H9 (cell line): ENCODE results near the gene CDH6. TPM values are rescaled to one million over a fixed set of nuclear protein-coding genes. Genes with fewer than 3 reads are reported as not detected.

Source experiments
- DNase-seq: peaks from one replicate; pipeline ENCODE4 v3.0.0-alpha.2; 2017
- H2AFZ ChIP-seq: one replicate; pipeline ENCODE4 v1.6.1; 2013; ENCODE audit warnings: mild to moderate bottlenecking, low read length, control low read depth, moderate library complexity
- H2AK5ac ChIP-seq: 2 replicates; pipeline ENCODE4 v1.6.1; 2013; ENCODE audit warnings: low read length, control low read depth, mixed read lengths; ENCODE audit not compliant: insufficient read length
- H2BK120ac ChIP-seq: one replicate; pipeline ENCODE4 v1.6.1; 2013; ENCODE audit warnings: low read depth, mild to moderate bottlenecking, low read length, control low read depth, inconsistent platforms; ENCODE audit not compliant: poor library complexity, severe bottlenecking
- H2BK12ac ChIP-seq: 2 replicates; pipeline ENCODE4 v1.6.1; 2013; ENCODE audit warnings: low read length, control low read depth, mixed read lengths, low read depth; ENCODE audit not compliant: insufficient read length
- H2BK15ac ChIP-seq: 2 replicates; pipeline ENCODE4 v1.6.1; 2013; ENCODE audit warnings: low read depth, low read length, control low read depth
- H2BK20ac ChIP-seq: one replicate; pipeline ENCODE4 v1.6.1; 2013; ENCODE audit warnings: low read depth, mild to moderate bottlenecking, low read length, control low read depth, inconsistent platforms; ENCODE audit not compliant: poor library complexity, severe bottlenecking
- H2BK5ac ChIP-seq: 2 replicates; pipeline ENCODE4 v1.6.1; 2013; ENCODE audit warnings: low read length, control low read depth, mixed read lengths; ENCODE audit not compliant: insufficient read length
- H3K14ac ChIP-seq: 2 replicates; pipeline ENCODE4 v1.6.1; 2013; ENCODE audit warnings: low read length, control low read depth; ENCODE audit not compliant: insufficient read depth
- H3K18ac ChIP-seq: 2 replicates; pipeline ENCODE4 v1.6.1; 2013; ENCODE audit warnings: low read depth, mild to moderate bottlenecking, mixed read lengths, low read length, control low read depth; ENCODE audit not compliant: insufficient read length
- H3K23ac ChIP-seq: 2 replicates; pipeline ENCODE4 v1.6.1; 2013; ENCODE audit warnings: low read length, control low read depth, mixed read lengths, low read depth; ENCODE audit not compliant: insufficient read length
- H3K23me2 ChIP-seq: 2 replicates; pipeline ENCODE4 v1.6.1; 2013; ENCODE audit warnings: low read depth, mild to moderate bottlenecking, mixed read lengths, low read length, control low read depth; ENCODE audit not compliant: insufficient read length, poor library complexity, severe bottlenecking
- H3K27ac ChIP-seq: 2 replicates; pipeline ENCODE4 v1.5.1; 2013; ENCODE audit warnings: low read length, control low read depth, mixed read lengths, low read depth; ENCODE audit not compliant: insufficient read length
- H3K27me3 ChIP-seq: 2 replicates; pipeline ENCODE4 v1.6.1; 2013; ENCODE audit warnings: low read length, control low read depth, inconsistent platforms; ENCODE audit not compliant: insufficient read depth
- H3K4ac ChIP-seq: 2 replicates; pipeline ENCODE4 v1.6.1; 2013; ENCODE audit warnings: low read depth, mild to moderate bottlenecking, control low read depth, inconsistent platforms, low read length, moderate library complexity
- H3K4me1 ChIP-seq: 2 replicates; pipeline ENCODE4 v1.6.1; 2013; ENCODE audit warnings: low read length, control low read depth, inconsistent platforms; ENCODE audit not compliant: insufficient read depth
- H3K4me2 ChIP-seq: 2 replicates; pipeline ENCODE4 v1.6.1; 2013; ENCODE audit warnings: low read length, control low read depth, mixed read lengths; ENCODE audit not compliant: insufficient read length, insufficient read depth
- H3K56ac ChIP-seq: 2 replicates; pipeline ENCODE4 v1.6.1; 2013; ENCODE audit warnings: low read depth, mild to moderate bottlenecking, mixed read lengths, low read length, control low read depth; ENCODE audit not compliant: insufficient read length
- H3K79me1 ChIP-seq: 2 replicates; pipeline ENCODE4 v1.6.1; 2013; ENCODE audit warnings: low read depth, mild to moderate bottlenecking, moderate library complexity, low read length, control low read depth, inconsistent platforms; ENCODE audit not compliant: insufficient read depth, poor library complexity, severe bottlenecking
- H3K79me2 ChIP-seq: 2 replicates; pipeline ENCODE4 v1.6.1; 2013; ENCODE audit warnings: low read length, control low read depth, inconsistent platforms; ENCODE audit not compliant: insufficient read depth
- H3K9ac ChIP-seq: 2 replicates; pipeline ENCODE4 v1.6.1; 2013; ENCODE audit warnings: low read length, control low read depth, mixed read lengths; ENCODE audit not compliant: insufficient read length; ENCODE audit errors: extremely low read depth
- H3K9me3 ChIP-seq: one replicate; pipeline ENCODE4 v1.6.1; 2013; ENCODE audit warnings: low read depth, low read length, inconsistent platforms; ENCODE audit not compliant: control insufficient read depth
- H3T11ph ChIP-seq: one replicate; pipeline ENCODE4 v1.6.1; 2013; ENCODE audit warnings: mild to moderate bottlenecking, low read length, control low read depth, inconsistent platforms
- H4K20me1 ChIP-seq: one replicate; pipeline ENCODE4 v1.6.1; 2013; ENCODE audit not compliant: control insufficient read depth, insufficient read length, insufficient read depth
- H4K5ac ChIP-seq: 2 replicates; pipeline ENCODE4 v1.6.1; 2013; ENCODE audit warnings: low read depth, mild to moderate bottlenecking, mixed read lengths, low read length, control low read depth; ENCODE audit not compliant: insufficient read length
- H4K8ac ChIP-seq: replicated peaks from 2 replicates; pipeline ENCODE4 v1.6.1; 2013; ENCODE audit warnings: low read length, control low read depth, mixed read lengths, low read depth; ENCODE audit not compliant: insufficient read length
- H4K91ac ChIP-seq: 2 replicates; pipeline ENCODE4 v1.6.1; 2013; ENCODE audit warnings: low read depth, mild to moderate bottlenecking, moderate library complexity, mixed read lengths, low read length, control low read depth; ENCODE audit not compliant: insufficient read length
- H3K27ac Mint-ChIP-seq, 3 experiments: 2 replicates in 2 of 3; 3 replicates in 1 of 3; pipeline ENCODE4 v1.8.0; 2020 to 2021; ENCODE audit warnings: mixed read lengths in 3 of 3, mild to moderate bottlenecking in 1 of 3, moderate library complexity in 1 of 3
- H3K27me3 Mint-ChIP-seq: 2 replicates; pipeline ENCODE4 v1.8.0; 2021; ENCODE audit warnings: low read depth, mild to moderate bottlenecking, moderate library complexity, mixed read lengths
- H3K36me3 Mint-ChIP-seq, 3 experiments: 2 replicates in 2 of 3; 3 replicates in 1 of 3; pipeline ENCODE4 v1.8.0; 2020 to 2021; ENCODE audit warnings: low read depth in 3 of 3, mixed read lengths in 3 of 3; ENCODE audit not compliant: insufficient read depth in 1 of 3
- H3K4me1 Mint-ChIP-seq, 2 experiments: 2 replicates each; pipeline ENCODE4 v1.8.0; 2020; ENCODE audit warnings: mixed read lengths in 2 of 2
- H3K4me3 Mint-ChIP-seq, 2 experiments: 2 replicates in 1 of 2; 3 replicates in 1 of 2; pipeline ENCODE4 v1.8.0; 2020 to 2021; ENCODE audit warnings: mild to moderate bottlenecking in 2 of 2, mixed read lengths in 2 of 2, moderate library complexity in 1 of 2
- H3K9me3 Mint-ChIP-seq, 2 experiments: 2 replicates in 1 of 2; 3 replicates in 1 of 2; pipeline ENCODE4 v1.8.0; 2020; ENCODE audit warnings: mild to moderate bottlenecking in 2 of 2, mixed read lengths in 2 of 2, moderate library complexity in 1 of 2
- CTCF ChIP-seq: fragments of 200-600 bp; sonication (generic); conservative IDR thresholded peaks from 3 replicates; pipeline ENCODE4 v1.8.0; 2021; ENCODE audit warnings: antibody characterized with exemption, mild to moderate bottlenecking
- WGBS: extraction: QIAGEN DNeasy Blood & Tissue Kit; methylation state at CpG from one replicate; pipeline ENCODE4 v1.1.7; 2013; ENCODE audit warnings: missing lambda C conversion rate, low lambda C conversion rate, mixed read lengths; ENCODE audit not compliant: insufficient read length; ENCODE audit errors: extremely low coverage; 5-methylcytosine and 5-hydroxymethylcytosine counted together
- total RNA-seq: library from RNA; stranded (reverse); gene quantifications from 2 replicates; pipeline ENCODE4 v1.2.1, GENCODE V29; 2021

CDH6 gene
- total RNA-seq, 1 experiment from 2014 or later: 11.7 TPM

- H3K23ac ChIP-seq: no peak overlapping the region
- H2BK15ac ChIP-seq: no peak overlapping the region
- Mint-ChIP-seq H3K27ac (no peak overlapping the region), H3K36me3 (peaks cover 4 to 8% (median 4%) of the 10 kb centered on the region in 3 experiments; a peak in 3 of 7 replicates), H3K4me3 (no peak overlapping the region), H3K27me3 (no peaks in the 10 kb centered on the region; the same call in 1 of the 2 replicates), H3K9me3 (no peaks in the 10 kb centered on the region), H3K4me1 (peaks cover 6 to 13% of the 10 kb centered on the region in 2 experiments)
- no peak overlapping the region for H3K27ac ChIP-seq
- H2AFZ ChIP-seq: no peak overlapping the region
- H4K91ac ChIP-seq: no peak overlapping the region
- no peak overlapping the region for H3K56ac ChIP-seq
- no peak overlapping the region for H3K4me2 ChIP-seq
- no peak overlapping the region for H2BK5ac ChIP-seq
- H2BK20ac ChIP-seq: no peak overlapping the region
- H4K5ac ChIP-seq: no peak overlapping the region
- peak; percentile 90 for TF ChIP-seq CTCF
- no peaks in the 10 kb centered on the region for H4K20me1 ChIP-seq
- H3K9ac ChIP-seq: no peak overlapping the region
- H3K79me2 ChIP-seq: no peaks in the 10 kb centered on the region
- H3K4ac ChIP-seq: no peak overlapping the region
- no peaks in the 10 kb centered on the region for H3K4me1 ChIP-seq
- H3K27me3 ChIP-seq: no peaks in the 10 kb centered on the region
- no peak overlapping the region for H2AK5ac ChIP-seq
- H3K14ac ChIP-seq: no peak overlapping the region
- DNase-seq: peak; percentile 38
- H3K23me2 ChIP-seq: no peaks in the 10 kb centered on the region
- no CpG with 5 or more reads among the region's 4 CpGs for WGBS
- no peak overlapping the region for H2BK120ac ChIP-seq
- no peak overlapping the region for H3T11ph ChIP-seq
- H3K18ac ChIP-seq: no peak overlapping the region
- no peaks in the 10 kb centered on the region for H3K79me1 ChIP-seq
- H3K9me3 ChIP-seq: no peaks in the 10 kb centered on the region
- no peak overlapping the region for H2BK12ac ChIP-seq
- H4K8ac ChIP-seq: no peak overlapping the region
Measured at GRCh38 chr5:31232273-31232888, 38.9 kb downstream of the CDH6 start.
